ENCODE data around the gene CREB3L1.
"Not testable (repeated sequence)": the region's sequence is repeated elsewhere in the genome, so short reads cannot be mapped to it uniquely, and the experiment has no call there.

CREB3L1 gene

DNA sequence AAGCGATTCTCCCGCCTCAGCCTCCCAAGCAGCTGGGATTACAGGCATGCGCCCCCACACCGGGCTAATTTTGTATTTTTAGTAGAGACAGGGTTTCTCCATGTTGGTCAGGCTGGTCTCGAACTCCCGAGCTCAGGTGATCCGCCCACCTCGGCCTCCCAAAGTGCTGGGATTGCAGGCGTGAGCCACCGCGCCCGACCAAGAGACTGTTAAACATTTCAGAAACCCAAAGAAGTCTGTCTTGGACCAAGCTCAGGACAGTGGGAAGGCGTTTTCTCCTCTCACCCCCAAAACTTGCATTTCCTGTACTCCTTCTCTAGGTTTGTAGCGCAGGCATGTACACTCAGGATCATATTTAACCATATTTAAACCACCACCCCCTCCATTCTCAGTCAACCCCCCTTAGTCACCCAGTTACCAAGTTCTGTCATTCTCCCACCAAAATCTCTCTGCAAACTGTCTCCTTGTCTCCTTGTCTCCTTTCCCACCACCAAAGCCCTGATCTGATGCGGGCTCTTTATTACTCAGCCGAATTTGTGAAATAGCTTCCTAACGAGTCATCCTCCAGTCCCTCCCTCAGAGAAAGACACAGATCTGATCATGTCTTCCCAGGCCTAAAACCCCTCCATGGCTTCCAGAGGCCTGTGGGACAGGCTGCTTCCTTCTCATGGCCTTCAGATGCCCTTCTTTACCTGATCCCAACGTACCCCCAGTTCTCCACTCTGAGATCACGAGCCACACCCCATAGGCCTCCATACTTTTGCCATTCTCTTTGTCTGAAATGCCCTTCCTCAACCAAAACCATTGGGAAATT is 29.0 kb upstream of the CREB3L1 start:
- no peak for DNase-seq (ENCODE audit: low read depth in 2 of 2)

DNA sequence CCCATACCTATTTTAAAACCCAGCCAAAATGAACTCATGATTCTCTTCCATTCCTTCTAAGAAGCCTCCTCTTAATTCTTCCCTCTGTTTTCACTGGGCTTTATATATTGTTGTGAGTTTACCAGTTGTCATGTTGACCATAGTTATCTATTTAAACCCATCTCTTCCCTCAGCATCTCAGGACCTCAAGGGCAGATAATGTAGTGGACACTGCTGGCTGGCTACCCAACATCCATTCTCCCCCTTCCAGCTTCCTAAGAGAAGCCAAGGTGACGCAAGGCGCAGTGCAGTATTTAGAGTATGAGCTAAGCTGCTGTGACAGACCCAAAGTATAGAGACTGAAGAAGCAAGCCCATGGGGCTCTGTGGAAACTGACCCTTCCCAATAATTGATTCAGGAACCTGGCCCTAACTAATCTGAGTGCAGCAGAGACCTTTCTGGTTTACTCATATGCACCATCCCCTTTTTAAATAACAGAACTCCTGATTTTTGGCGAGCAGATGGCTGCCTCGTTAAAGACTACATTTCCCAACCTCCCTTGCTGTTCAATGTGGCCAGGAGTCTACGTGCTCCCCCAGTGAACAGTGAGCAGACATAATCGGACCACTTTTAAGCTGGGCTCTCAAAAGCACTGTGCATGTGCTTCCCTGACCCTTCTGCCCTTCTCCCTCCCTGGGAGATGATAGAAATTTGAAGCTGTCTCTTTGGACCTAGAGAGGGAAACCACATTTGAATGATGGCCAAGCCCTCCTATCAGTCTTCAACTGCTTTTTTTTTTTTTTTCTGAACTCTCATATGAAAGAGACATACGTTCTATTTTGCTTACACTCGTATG is 28.1 kb upstream of the CREB3L1 start:
- DNase-seq (ENCODE audit: low read depth in 2 of 2), result no peak

DNA sequence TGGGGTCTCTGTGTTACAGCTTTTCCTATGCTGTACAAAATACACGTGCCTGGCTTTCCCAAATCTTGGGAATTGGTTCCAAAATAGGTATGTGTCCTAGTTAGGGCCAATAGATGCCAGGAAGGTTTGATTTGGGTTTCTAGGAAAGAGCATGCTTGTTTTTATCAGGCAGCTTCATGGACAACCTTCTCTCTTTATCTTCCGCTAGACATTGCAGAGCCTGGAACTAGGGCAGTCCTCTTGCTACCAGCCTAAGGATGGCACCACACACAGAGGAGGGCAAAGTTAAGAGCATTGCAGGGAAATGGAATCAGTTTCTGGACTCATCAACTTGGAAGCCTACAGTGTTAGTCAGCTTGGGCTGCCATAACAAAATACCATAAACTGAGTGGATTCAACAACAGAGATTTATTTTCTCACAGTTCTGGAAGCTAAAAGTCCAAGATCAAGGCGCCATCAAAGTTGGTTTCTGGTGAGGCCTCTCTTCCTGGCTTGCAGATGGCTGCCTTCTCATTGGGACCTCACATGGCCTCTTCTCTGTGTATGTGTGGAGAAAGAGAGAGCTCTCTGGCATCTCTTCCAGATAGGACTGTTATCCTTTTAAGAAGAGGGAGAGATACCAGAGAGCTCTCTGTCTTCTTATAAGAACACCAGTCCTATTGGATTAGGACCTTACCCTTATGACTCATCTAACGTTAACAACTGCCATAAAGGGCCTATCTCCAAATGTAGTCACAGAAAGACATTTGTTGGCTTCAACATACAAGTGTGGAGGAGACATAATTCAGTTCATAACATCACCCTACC is 27.3 kb upstream of the CREB3L1 start:
- DNase-seq (ENCODE audit: low read depth in 2 of 2), result no peak

DNA sequence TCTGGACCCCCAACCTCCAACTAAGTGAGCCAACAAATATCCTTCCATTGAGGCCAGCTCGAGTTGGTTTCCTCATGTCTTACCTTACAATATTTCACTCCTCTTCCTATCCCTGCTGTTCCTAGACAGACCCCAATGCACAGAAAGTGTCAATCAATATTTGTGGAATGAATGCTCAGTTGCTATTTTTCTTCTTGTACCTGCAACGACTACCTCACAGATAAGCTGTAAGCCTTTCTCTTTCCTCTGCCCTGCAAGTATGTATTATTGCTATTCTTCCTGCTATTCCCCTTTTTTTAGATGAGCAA is 26.8 kb upstream of the CREB3L1 start:
- no peak for DNase-seq (ENCODE audit: low read depth in 2 of 2)

DNA sequence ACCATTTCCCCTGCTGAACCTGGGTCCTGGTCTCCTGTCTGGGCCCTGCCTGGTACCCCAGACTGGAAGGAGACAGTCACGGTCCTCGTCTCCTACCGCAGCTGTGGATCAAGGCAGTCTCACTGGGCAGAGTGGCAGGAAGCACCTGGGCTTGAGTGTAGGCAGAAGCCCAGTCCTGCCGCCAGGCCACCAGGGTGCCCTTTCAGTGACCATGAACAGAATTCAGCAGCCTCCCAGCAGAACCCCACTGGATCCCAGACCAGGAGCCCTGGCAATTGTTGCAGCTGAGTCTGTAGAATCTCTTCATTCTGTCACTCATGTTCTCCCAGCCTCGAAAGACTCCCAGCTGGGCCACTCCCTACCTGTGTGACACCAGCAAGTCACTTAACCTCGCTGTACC is 25.5 kb upstream of the CREB3L1 start:
- no peak for DNase-seq (ENCODE audit: low read depth in 2 of 2)

DNA sequence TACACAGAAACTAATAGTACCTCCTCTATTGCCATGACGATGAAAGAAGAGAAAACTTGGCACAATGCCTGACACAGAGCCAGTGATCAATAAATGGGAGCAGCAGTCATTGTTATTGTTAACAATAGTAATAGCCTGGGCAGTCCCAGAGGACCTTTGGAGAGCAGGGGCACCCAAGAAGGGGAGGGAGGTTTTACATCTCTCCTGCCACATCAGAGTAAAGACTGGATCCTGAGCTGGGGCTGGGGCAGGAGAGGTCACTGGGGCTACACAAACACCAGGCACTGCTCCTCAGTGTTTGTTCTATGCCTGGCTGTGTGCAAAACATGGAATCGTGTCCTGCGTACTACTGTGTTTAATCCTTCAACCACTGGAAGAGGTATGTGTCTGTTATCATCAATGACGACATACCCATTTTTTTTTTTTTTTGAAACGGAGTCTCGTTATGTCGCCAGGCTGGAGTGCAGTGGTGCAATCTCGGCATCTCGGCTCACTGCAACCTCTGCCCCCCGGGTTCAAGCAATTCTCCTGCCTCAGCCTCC is 25.0 kb upstream of the CREB3L1 start:
- DNase-seq (ENCODE audit: low read depth in 2 of 2), result no peak

DNA sequence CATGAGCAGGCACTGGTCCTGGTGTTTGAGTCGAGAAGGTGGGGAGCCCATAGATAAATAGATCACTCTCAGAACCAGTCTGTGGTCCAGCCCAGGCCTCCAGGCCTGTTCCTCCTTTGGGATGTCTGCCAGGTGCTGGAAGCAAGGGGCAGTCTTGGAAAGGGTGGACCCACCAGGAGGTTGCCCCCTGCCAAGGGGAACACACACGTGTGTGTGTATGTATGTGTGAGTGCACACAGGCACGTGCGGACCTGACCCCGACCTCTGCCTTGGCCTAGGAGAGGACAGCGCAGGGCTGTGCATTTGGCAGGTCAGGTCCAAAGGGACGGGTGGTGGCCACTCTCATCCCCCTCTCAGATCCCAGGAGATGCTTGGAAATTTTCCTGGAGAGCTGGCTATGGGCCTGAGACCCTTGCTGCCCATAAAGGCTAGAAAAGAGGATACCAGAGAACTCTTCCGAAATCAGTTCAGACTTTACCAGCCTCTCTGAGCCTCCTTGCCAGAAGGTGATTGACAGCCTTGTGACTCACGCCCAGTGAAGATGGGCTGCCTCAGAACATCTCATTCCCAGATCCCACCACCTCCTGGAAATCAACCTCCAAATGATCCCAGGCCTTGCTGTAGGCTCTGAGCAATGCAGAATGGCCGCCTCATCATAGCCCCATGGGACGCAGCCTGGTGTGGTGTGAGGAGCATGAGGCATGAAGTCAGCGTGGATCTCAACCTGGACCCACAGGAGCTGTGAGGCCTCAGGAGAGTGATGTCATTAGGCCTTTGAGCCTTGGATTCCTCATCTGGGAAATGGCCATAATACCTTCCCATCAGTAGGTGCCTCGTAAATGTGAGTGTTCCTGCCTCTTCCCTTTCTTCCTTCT is 24.0 kb upstream of the CREB3L1 start:
- DNase-seq (ENCODE audit: low read depth in 2 of 2), result no peak

DNA sequence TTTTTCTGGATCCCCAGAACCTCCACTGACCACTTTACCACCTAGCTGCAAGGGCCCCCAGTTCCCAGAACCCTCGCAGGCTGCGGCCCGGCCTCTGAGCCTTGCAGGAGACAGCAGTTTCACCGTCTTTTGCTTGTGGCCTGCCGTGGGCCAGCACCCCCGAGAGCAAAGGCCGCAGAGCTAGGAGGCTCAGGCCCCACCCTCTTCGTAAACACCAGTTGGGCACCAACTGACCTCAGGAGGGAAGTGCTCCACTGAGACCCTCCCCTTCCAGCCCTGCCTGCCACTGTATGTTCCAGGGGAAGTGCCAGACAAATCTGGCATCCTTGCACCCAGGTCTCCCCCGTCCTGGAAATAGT is 23.4 kb upstream of the CREB3L1 start:
- DNase-seq (ENCODE audit: low read depth in 2 of 2), result no peak

DNA sequence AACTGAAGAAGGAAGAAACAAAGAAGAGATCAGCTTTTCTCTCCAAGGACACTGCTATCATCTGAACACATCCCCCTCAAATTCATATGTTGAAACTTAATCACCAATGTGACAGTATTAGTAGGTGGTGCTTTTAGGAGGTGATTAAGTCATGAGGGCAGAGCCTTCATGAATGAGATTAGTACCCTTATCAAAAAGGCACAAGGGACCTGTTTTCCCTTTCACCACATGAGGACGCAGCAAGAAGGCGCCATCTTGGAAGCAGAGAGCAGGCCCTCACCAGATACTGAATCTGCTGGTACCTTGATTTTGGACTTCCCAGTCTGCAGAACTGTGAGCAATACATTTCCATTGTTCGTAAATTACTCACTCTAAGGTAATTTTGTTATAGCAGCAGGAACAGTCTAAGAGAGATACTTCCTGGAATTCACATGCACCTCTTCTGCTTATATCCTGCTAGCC is 20.9 kb upstream of the CREB3L1 start:
- no peak for DNase-seq (ENCODE audit: low read depth in 2 of 2)

DNA sequence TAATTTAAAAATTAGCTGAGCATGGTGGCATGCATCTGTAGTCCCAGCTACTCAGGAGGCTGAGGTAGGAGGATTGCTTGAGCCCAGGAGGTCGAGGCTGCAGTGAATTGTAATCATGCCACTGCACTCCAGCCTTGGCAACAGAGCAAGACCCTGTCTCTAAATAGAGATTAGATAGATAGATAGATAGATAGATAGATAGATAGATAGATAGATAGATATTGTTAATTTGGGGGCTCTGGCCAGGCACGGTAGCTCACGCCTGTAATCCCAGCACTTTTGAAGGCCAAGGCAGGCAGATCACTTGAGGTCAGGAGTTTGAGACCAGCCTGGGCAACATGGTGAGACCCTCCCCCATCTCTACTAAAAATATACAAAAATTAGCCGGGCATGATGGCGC is 18.1 kb upstream of the CREB3L1 start:
- not testable (repeated sequence) for DNase-seq (ENCODE audit: low read depth in 2 of 2)

DNA sequence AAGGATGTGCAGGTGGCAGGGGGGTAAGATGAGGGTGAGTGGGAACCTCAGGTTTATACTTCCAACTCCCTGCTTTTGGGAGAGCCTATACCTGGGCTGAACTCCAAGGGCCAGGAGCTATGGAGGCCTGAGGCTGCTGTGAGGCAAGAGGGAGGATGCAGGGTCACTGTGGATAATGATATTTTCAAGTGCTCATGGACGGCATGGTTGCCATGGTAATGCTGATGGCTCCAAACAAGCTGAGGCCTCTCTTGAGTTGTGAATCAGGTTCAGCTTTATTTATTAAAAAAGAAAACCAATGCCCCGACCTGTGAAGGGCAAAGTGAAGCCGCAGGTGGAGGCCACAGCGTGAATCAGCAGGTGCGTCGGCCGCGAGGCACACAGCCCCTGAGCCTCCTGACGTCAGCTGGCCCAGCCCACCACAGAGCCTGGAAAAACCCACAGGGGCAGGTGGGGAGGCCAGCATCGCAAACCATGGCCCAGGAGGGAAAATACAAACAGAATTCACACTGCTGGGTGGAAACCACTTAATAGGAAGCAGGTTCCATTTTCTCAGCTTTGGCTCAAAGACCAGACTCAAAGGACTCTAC is 17.4 kb upstream of the CREB3L1 start:
- no peak for DNase-seq (ENCODE audit: low read depth in 2 of 2)

DNA sequence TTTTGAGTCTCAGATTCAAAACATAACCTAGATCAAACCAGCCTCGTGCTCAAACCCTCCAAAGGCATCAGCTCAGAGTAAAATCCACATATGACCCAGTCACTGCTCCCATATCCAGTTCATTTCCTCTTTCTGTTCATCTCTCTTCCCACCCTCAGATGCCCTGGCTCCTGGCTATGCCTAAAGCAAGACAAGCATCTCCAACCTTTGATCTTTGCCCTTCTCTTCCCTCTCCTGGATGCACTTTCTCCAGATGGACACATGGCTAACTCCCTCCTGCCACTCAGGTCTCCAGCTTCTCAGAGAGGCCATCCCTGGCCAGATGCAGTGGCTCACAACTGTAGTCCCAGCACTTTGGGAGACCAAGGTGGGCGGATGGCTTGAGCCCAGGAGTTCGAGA is 14.3 kb upstream of the CREB3L1 start:
- DNase-seq (ENCODE audit: low read depth in 2 of 2), result no peak

DNA sequence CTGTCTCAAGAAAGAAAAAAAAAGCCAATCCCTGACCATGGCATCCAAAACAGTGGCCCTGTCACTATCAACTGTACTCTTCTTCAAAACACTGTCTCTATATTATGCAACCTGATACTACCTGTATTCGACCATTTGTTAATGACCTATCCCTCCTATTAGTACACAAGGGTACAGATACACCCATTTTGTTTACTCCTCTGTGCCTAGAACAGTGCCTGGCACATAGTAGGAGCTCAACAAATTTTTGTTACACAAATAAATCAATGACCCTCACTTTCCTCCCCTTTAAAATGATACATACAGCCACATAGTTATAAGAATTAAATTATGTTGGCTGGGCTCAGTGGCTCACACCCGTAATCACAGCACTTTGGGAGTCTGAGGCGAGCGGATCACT is 13.4 kb upstream of the CREB3L1 start:
- DNase-seq (ENCODE audit: low read depth in 2 of 2), result no peak

DNA sequence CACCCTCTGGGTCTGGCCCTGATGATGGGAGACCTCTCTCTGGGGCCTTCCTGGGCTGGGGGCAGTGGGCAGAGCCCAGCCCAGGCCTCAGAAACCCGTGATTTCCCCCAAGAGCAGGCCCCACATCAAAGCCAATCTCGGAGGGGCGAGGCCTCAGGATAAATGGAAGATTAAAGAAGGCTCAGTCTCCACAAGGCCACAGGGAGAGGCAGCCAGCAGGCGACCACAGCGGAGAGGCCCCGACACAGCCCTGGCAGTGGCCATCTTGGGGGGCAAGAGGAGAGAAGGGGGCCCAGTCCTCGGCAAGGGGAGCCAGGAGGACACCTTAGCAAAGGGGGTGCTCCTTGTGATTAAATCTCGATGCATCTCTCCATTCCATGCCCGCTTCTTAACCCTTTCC is 12.5 kb upstream of the CREB3L1 start:
- DNase-seq (ENCODE audit: low read depth in 2 of 2), result no peak

DNA sequence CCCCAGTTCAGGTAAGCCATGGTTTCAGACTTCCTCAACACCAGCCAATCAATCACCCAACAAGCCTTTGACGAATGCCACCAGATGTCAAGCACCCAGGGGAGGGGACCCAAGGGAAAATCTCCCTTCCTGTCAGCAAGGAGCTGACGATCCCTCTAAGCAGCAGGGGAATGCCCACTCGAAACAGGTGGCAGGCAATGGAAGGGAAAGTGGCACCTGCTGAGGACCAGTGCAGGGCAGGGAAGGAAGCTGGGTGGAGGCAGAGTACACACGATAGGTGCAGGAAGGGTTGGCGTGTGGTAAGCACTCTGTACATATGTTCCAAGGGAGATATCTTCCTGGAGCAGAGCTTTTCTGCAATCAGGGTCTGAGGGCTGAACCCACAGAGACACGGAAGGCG is 11.7 kb upstream of the CREB3L1 start:
- no peak for DNase-seq (ENCODE audit: low read depth in 2 of 2)

DNA sequence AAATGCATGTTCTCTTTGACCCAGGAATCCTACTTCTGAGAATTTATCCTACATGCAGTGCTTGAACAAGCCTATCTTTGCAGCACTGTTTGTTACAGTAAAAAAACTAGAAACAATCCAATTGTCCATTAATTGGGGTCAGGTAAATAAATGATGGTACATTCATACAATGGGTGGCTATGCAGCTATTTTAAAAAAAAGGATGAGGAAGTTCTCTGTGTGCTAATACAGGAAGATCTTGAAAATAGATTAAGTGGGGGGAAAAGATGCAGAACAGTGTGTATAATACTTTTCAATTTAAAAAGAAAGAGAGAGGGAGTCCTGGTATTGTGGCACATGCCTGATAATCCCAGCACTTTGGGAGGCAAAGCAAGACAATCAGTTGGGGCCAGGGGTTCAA is 9.5 kb upstream of the CREB3L1 start:
- DNase-seq (ENCODE audit: low read depth in 2 of 2), result no peak

DNA sequence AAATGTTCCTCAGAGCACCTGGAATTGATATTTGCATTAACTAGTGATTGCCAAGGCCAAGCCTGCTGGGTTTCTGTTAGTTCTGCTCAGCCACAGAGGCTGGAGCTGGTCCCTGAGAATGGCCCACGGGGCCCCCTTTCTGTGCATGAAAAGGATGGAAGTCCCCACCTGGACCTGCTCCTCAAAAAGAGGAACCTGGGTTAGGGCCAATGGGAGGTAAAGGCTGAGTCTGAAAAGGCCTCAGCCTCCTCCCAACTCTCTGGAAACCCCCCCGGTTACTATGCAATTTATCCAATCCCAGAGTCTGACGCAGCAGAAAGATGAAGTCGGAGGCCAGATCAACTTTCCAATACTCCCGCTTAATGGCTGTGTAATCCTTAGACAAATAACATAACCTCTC is 6.8 kb upstream of the CREB3L1 start:
- DNase-seq (ENCODE audit: low read depth in 2 of 2), result no peak

DNA sequence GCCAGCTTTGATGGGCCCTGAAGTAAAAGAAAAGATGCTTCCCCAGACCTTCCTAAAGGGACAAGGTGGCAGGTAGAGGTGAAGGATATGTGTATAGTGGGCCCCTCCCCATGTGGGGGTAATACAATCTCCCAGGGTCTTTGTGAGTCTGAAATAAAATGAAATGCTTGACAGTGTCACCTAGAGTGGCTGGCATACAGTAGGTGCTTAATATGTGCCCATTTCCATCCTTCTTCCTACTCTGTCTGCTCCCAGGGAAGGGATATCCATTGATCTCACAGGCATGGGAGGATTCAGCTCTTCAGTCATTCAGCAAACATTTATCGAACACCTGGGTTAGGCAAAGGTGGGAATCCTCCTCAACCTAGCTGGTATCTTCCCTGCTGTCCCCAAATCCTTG is 6.1 kb upstream of the CREB3L1 start:
- DNase-seq (ENCODE audit: low read depth in 2 of 2), result no peak

DNA sequence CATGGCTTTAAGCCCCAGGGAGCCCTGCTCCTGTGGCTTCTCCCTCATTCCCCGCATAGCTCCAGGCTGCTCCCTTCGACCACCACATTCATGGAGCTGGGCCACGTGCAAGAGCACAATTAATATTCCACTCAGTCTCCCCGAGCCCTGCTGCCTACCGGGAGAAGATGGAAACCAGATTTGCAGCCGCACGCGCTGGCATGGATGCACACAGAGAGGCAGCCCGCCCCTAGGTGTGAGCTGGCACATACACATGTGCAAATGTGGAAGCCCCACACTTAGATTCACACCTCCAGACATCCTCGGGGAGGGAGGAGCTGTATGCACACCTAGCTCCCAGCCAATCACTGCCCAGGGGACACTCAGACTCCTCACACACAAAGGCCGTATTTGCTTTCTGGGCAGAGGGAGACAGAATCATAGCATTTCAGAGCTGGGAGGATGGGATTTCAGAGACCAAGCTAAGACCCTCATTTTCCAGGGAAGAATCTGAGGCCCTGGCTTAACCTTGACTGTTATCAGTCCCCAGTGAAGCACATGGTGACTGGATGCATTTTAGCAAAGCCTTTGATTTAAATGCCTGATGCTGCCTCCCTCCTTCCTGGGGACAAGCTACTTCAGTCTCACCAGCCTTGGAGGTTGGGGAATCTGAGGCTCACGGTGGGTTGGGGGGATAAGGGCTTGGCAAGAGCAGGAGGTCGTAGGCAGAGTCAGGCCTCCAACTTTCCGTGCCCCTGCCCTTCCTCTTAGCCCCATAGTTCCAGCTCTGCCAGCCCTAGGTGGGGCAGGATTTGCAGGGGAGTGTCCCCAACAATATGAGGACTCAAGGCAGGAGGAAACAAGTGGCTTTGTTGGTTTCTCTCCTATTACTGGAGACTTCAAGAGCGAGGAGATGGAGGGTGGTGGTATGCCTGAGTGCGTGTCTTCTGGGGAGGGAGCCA is 5.3 kb upstream of the CREB3L1 start:
- DNase-seq (ENCODE audit: low read depth in 2 of 2), result no peak
